Measurements from ENCODE around the gene DAB2IP. TPM values are rescaled to one million over a fixed set of nuclear protein-coding genes. Genes with fewer than 3 reads are reported as not detected.
"Not testable (repeated sequence)": the region's sequence is repeated elsewhere in the genome, so short reads cannot be mapped to it uniquely, and the experiment has no call there.

DAB2IP gene
- total RNA-seq, 2 donors from 2014 or later, result 38.0 to 47.0 TPM

DNA sequence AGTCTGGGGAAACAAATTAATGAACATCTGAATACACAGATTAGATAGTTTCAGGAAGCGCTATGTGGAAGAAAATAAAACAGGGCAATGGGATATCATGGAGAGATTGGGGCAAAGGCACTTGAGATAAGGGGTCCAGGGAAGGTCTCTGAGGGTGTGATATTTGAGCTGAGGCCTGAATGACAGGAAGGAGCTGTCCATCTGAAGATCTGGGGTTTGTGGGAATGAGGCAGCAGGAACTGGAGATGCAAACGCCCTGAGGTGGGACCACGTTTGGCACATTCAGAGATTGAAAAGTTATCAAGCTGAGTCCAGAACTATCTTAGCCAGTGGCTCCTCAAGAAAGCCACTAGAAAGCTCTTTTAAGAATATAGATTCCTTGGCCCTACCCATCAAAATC, 8.7 kb upstream of the DAB2IP start:
- no peak overlapping the region for H3K27ac ChIP-seq
- no peak overlapping the region for H3K4me3 ChIP-seq
- no peaks in the 10 kb centered on the region for H3K36me3 ChIP-seq
- H3K27me3 ChIP-seq, result no peaks in the 10 kb centered on the region
- TF ChIP-seq, protein P1, sequence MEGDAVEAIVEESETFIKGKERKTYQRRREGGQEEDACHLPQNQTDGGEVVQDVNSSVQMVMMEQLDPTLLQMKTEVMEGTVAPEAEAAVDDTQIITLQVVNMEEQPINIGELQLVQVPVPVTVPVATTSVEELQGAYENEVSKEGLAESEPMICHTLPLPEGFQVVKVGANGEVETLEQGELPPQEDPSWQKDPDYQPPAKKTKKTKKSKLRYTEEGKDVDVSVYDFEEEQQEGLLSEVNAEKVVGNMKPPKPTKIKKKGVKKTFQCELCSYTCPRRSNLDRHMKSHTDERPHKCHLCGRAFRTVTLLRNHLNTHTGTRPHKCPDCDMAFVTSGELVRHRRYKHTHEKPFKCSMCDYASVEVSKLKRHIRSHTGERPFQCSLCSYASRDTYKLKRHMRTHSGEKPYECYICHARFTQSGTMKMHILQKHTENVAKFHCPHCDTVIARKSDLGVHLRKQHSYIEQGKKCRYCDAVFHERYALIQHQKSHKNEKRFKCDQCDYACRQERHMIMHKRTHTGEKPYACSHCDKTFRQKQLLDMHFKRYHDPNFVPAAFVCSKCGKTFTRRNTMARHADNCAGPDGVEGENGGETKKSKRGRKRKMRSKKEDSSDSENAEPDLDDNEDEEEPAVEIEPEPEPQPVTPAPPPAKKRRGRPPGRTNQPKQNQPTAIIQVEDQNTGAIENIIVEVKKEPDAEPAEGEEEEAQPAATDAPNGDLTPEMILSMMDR (IDR thresholded peaks at IDR 0.05), result no peak
- no peaks in the 10 kb centered on the region for H3K9me3 ChIP-seq
- DNase-seq (ENCODE audit: low spot score), result no peak
- peaks cover 0 to 70% of the 10 kb centered on the region in 2 donors for H3K4me1 ChIP-seq

DNA sequence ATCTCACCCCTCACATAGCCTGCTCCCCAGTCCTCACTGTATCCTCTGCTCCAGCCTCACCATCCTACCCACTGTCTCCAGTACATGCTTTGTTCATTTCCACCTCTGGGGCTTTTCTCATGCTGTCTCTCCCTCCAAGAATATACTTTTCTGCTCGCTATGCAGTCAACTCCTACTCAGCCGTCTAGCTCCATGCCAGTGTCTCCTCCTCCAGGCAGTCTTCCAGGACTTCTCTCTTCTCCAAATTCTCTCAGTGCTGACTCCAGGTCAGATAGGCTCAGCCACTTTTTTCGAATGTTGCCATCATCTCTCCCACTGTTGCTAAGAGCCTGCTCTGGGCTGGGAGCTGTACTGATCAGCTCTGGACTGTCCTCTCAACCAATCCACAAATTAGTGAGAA, 8.0 kb upstream of the DAB2IP start:
- Histone ChIP-seq H3K27ac (no peak overlapping the region), H3K36me3 (no peaks in the 10 kb centered on the region), H3K27me3 (no peaks in the 10 kb centered on the region), H3K9me3 (no peaks in the 10 kb centered on the region), H3K4me3 (no peak overlapping the region), H3K4me1 (peaks cover 0 to 63% of the 10 kb centered on the region in 2 donors)
- TF ChIP-seq, protein P1 (IDR thresholded peaks at IDR 0.05), result no peak
- no peak for DNase-seq (ENCODE audit: low spot score)

DNA sequence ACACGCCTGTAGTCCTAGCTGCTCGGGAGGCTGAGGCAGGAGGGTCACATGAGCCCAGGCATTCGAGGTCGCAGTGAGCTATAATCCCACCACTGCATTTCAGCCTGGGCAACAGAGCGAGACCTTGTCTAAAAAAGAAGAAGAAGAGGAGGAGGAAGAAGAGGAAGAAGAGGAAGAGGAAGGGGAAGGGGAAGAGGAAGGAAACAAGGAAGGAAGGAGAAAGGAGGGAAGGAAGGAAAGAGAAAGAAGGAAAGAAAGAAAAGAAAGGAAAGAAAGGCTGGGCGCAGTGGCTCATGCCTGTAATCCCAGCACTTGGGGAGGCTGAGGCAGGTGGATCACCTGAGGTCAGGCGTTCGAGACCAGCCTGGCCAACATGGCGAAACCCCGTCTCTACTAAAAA, 7.4 kb upstream of the DAB2IP start:
- not testable (repeated sequence) for H3K27ac ChIP-seq, H3K27me3 ChIP-seq

DNA sequence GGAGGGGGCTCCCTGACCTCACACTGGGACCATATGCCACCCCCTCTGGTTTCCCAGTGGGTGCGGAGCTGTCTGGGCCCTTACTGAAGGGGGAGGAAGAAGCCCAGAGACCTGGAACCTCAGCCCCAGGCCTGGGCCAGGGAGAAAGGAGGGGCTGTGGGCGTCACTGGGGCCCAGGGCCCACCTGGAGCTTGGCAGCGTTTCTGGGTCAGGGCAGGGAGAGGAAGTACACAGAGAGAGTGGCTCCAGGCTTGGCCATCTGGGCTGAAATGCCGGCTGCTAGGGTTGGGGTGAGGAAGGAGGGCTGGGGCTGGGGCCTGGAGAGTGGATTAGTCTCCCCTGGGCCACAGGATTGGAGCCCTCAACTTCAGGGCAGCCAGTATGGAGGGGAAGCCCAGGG, 6.4 kb upstream of the DAB2IP start:
- Histone ChIP-seq H3K4me3 (no peak overlapping the region), H3K27ac (peak overlapping the region in 1 of 2 donors; percentile 38), H3K4me1 (peaks cover 0 to 61% of the 10 kb centered on the region in 2 donors), H3K36me3 (no peaks in the 10 kb centered on the region), H3K9me3 (no peaks in the 10 kb centered on the region), H3K27me3 (no peaks in the 10 kb centered on the region)
- DNase-seq (ENCODE audit: low spot score), result no peak
- TF ChIP-seq, protein P1 (IDR thresholded peaks at IDR 0.05), result no peak

More for the DNA sequence above, 7.4 kb upstream of the DAB2IP start:
- not testable (repeated sequence) for DNase-seq (ENCODE audit: low spot score); H3K9me3 ChIP-seq; H3K4me3 ChIP-seq; H3K36me3 ChIP-seq
- H3K4me1 ChIP-seq, result peaks cover 0 to 61% of the 10 kb centered on the region in 2 donors

DNA sequence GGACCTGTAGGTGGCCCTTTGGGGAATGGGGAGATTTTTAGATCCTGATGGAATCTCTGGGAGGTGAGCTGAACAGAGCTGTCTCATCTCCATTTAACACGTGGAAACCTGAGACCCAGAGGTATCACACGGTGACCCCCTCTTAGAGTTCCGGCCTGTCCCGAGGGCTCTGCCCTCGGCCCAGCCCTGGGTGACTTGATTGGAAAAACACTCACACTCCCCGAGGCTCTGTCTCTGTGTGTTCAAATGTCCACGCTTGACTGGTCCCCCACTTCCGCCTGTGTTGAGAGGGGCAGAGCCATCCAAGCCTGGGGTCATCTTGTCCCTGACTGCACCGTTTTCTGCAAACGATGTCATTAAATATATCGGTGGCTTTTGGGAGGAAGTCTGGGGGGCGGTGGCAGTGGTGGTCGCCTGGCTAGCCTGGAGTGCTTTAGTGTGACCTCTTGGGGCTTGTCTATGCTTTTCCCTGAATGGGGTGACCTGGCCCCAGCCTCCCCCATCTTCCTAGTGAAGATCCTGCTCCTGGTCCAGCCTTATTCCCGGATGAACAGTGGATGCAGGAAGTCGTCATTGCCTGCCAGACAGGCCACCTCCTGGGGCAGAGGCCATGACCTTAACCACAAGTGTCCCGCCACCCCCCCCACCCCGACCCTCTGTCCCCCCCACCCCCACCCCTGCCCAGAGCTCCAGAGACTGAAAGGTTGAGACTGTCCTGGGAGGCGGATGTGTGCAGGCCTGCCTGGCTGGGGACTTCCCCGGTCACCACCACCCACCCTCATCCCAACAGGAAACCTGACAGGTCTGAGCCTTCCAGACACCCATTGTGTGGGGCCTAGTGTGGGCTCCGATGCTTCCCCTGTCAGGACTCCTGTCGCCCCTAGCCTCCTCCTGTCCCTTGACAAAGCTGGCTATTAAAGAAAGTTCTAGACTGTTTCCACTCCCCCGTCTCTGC, 5.3 kb upstream of the DAB2IP start:
- peak overlapping the region; percentile 38 to 53 for H3K27ac ChIP-seq
- DNase-seq (ENCODE audit: low spot score), result no peak
- no peaks in the 10 kb centered on the region for H3K27me3 ChIP-seq
- H3K4me3 ChIP-seq, result no peak overlapping the region
- TF ChIP-seq, protein P1 (IDR thresholded peaks at IDR 0.05), result no peak
- no peaks in the 10 kb centered on the region for H3K9me3 ChIP-seq
- H3K4me1 ChIP-seq, result peaks cover 0 to 61% of the 10 kb centered on the region in 2 donors
- H3K36me3 ChIP-seq, result no peaks in the 10 kb centered on the region

DNA sequence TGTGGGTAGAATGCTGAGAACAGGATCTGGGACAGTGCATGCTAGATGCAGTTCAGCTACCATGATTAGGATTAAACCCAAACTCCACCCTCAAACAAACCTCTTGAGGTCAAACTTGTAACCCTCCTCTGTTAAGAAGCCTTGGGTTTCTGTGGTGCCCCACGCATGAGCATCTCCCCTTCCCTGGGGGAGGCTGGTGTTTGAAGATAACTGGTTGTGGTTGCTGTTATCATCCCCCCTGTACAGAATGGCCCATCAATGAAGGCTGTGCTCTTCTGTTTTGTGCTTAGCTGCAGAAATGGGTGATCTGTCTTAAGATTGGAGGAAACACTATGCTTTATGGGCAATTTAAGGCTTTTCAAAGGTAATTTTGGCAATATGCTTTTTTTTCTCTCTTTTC, 4.4 kb upstream of the DAB2IP start:
- H3K27ac ChIP-seq, result no peak overlapping the region
- H3K4me1 ChIP-seq, result peaks cover 0 to 63% of the 10 kb centered on the region in 2 donors
- no peaks in the 10 kb centered on the region for H3K27me3 ChIP-seq
- no peaks in the 10 kb centered on the region for H3K36me3 ChIP-seq
- TF ChIP-seq, protein P1 (IDR thresholded peaks at IDR 0.05), result no peak
- H3K4me3 ChIP-seq, result no peak overlapping the region
- DNase-seq (ENCODE audit: low spot score), result no peak
- H3K9me3 ChIP-seq, result no peaks in the 10 kb centered on the region

Data from right atrium auricular region (tissue), 2 donors.